IMR-90 (cell line): ENCODE measurements around the gene TAF3. TPM values are rescaled to one million over a fixed set of nuclear protein-coding genes. Genes with fewer than 3 reads are reported as not detected.
A peak's percentile ranks its signal among the peaks of the same experiment; 100 is the strongest.

Experiments
- ATAC-seq: fragments of 200-7000 bp; cut with Tn5 transposase; 2 replicates; pipeline ENCODE4 v1.9.1; 2020; ENCODE audit warnings: low read depth, mild to moderate bottlenecking, moderate library complexity
- BruUV-seq: library from RNA; stranded (reverse); fragments of 400-500 nt; replicated peaks from 2 replicates; lab custom pipeline; 2021; lab: Mats Ljungman, UMichigan
- CTCF ChIA-PET: fragments of 300-600 bp; formaldehyde crosslinking; extraction: SDS; loops from one replicate; lab custom pipeline; 2021; ENCODE audit warnings: antibody characterized with exemption; lab: Yijun Ruan, JAX
- POLR2A ChIA-PET: fragments of 300-600 bp; sonication (Branson Sonifier 250); formaldehyde crosslinking; loops from one replicate; lab custom pipeline; 2022; ENCODE audit warnings: antibody characterized with exemption; ENCODE audit not compliant: unreplicated experiment; lab: Charles Lee
- DNase-seq: peaks from one replicate; pipeline ENCODE4 v3.0.0; 2013
- H2AFZ ChIP-seq: replicated peaks from 2 replicates; pipeline ENCODE3; 2013; ENCODE audit warnings: low read length, mild to moderate bottlenecking; ENCODE audit not compliant: poor library complexity
- H2AK5ac ChIP-seq: 2 replicates; pipeline ENCODE4 v1.6.1; 2013; ENCODE audit warnings: low read depth, low read length, inconsistent platforms
- H2AK9ac ChIP-seq: replicated peaks from 2 replicates; pipeline ENCODE3; 2013; ENCODE audit warnings: mild to moderate bottlenecking, low read depth, low read length, moderate library complexity; ENCODE audit not compliant: poor library complexity
- H2BK120ac ChIP-seq: 2 replicates; pipeline ENCODE4 v1.6.1; 2013; ENCODE audit warnings: low read depth, low read length, inconsistent platforms
- H2BK15ac ChIP-seq: 3 replicates; pipeline ENCODE4 v1.6.1; 2013; ENCODE audit warnings: low read depth, low read length, inconsistent platforms
- H2BK20ac ChIP-seq: 2 replicates; pipeline ENCODE4 v1.6.1; 2013; ENCODE audit warnings: low read depth, mild to moderate bottlenecking, inconsistent platforms, low read length, moderate library complexity
- H2BK5ac ChIP-seq: 2 replicates; pipeline ENCODE4 v1.6.1; 2013; ENCODE audit warnings: mild to moderate bottlenecking, low read depth, low read length, inconsistent platforms; ENCODE audit not compliant: poor library complexity, severe bottlenecking
- H3K14ac ChIP-seq: replicated peaks from 2 replicates; pipeline ENCODE4 v1.6.1; 2013; ENCODE audit warnings: low read depth, low read length, inconsistent platforms
- H3K18ac ChIP-seq: 2 replicates; pipeline ENCODE4 v1.6.1; 2013; ENCODE audit warnings: low read depth, low read length, control low read depth
- H3K23ac ChIP-seq: 2 replicates; pipeline ENCODE4 v1.6.1; 2013; ENCODE audit warnings: low read depth, low read length, inconsistent platforms
- H3K27ac ChIP-seq: 2 replicates; pipeline ENCODE4 v1.5.1; 2013; ENCODE audit warnings: mild to moderate bottlenecking, control low read depth, low read length; ENCODE audit not compliant: insufficient read depth
- H3K27me3 ChIP-seq: 2 replicates; pipeline ENCODE4 v1.6.1; 2013; ENCODE audit warnings: low read length; ENCODE audit not compliant: control insufficient read depth, insufficient read depth
- H3K36me3 ChIP-seq: 2 replicates; pipeline ENCODE4 v1.6.1; 2013; ENCODE audit warnings: low read length, mixed read lengths; ENCODE audit not compliant: control insufficient read depth, insufficient read depth
- H3K4ac ChIP-seq: 2 replicates; pipeline ENCODE4 v1.6.1; 2013; ENCODE audit warnings: low read depth, low read length, inconsistent platforms
- H3K4me1 ChIP-seq: 2 replicates; pipeline ENCODE4 v1.6.1; 2013; ENCODE audit warnings: low read length, mixed read lengths; ENCODE audit not compliant: control insufficient read depth, insufficient read depth
- H3K4me2 ChIP-seq: 2 replicates; pipeline ENCODE4 v1.6.1; 2013; ENCODE audit warnings: low read depth, mild to moderate bottlenecking, control low read depth, low read length, moderate library complexity
- H3K4me3 ChIP-seq: 2 replicates; pipeline ENCODE4 v1.5.1; 2013; ENCODE audit warnings: low read depth, mild to moderate bottlenecking, control low read depth, low read length, moderate library complexity; ENCODE audit not compliant: insufficient read depth
- H3K56ac ChIP-seq: 2 replicates; pipeline ENCODE4 v1.6.1; 2013; ENCODE audit warnings: low read length, inconsistent platforms; ENCODE audit not compliant: insufficient read depth; ENCODE audit errors: extremely low read depth
- H3K79me1 ChIP-seq, 2 experiments: 2 replicates each; pipeline ENCODE4 v1.6.1; 2013; ENCODE audit warnings: low read length in 2 of 2, inconsistent platforms in 1 of 2, low read depth in 1 of 2
- H3K9ac ChIP-seq: 2 replicates; pipeline ENCODE4 v1.6.1; 2013; ENCODE audit warnings: low read depth, low read length, control low read depth
- H3K9me1 ChIP-seq: 2 replicates; pipeline ENCODE4 v1.6.1; 2013; ENCODE audit warnings: low read length, inconsistent platforms; ENCODE audit not compliant: insufficient read depth
- H3K9me3 ChIP-seq: 2 replicates; pipeline ENCODE4 v1.6.1; 2013; ENCODE audit warnings: low read length; ENCODE audit not compliant: control insufficient read depth, insufficient read depth
- H4K20me1 ChIP-seq: 2 replicates; pipeline ENCODE4 v1.6.1; 2013; ENCODE audit warnings: low read length, inconsistent platforms; ENCODE audit not compliant: insufficient read depth
- H4K5ac ChIP-seq: 2 replicates; pipeline ENCODE4 v1.6.1; 2013; ENCODE audit warnings: mild to moderate bottlenecking, low read depth, low read length, control low read depth
- H4K8ac ChIP-seq, 2 experiments: 2 replicates each; pipeline ENCODE4 v1.6.1; 2013; ENCODE audit warnings: low read depth in 2 of 2, low read length in 2 of 2, control low read depth in 1 of 2, inconsistent platforms in 1 of 2
- H4K91ac ChIP-seq: 2 replicates; pipeline ENCODE4 v1.6.1; 2013; ENCODE audit warnings: low read depth, low read length, inconsistent platforms; ENCODE audit not compliant: insufficient read depth
- CEBPB ChIP-seq: IDR thresholded peaks from 2 replicates; pipeline ENCODE4 v1.6.1; 2012; ENCODE audit warnings: low read depth, low read length, improper control_type of control experiment
- RAD21 ChIP-seq: IDR thresholded peaks from 2 replicates; pipeline ENCODE4 v1.6.1; 2012; ENCODE audit warnings: low read length, improper control_type of control experiment
- SMC3 ChIP-seq: fragments of 150-350 bp; IDR thresholded peaks from 2 replicates; pipeline ENCODE4 v1.6.1; 2016; ENCODE audit warnings: low read depth, mild to moderate bottlenecking, antibody characterized with exemption, low read length, moderate library complexity
- USF2 ChIP-seq: fragments of 150-350 bp; IDR thresholded peaks from 2 replicates; pipeline ENCODE4 v1.6.1; 2017; ENCODE audit warnings: mild to moderate bottlenecking, antibody characterized with exemption, low read length, low read depth
- WGBS, 2 experiments: methylation state at CpG; one replicate each; pipeline versions ENCODE4 v1.1.5 to v1.1.7; 2013; ENCODE audit warnings: missing lambda C conversion rate in 2 of 2; ENCODE audit not compliant: insufficient read length in 1 of 2; ENCODE audit errors: extremely low coverage in 2 of 2; 5-methylcytosine and 5-hydroxymethylcytosine counted together
- dilution Hi-C: fragments of 300-500 bp; cut with HindIII; formaldehyde crosslinking; loops from one replicate; pipeline ENCODE4 v1.14.3; 2018; ENCODE audit warnings: low sequenced_read_pairs; ENCODE audit not compliant: unreplicated experiment
- in situ Hi-C: fragments of 300-500 bp; cut with MboI; formaldehyde crosslinking; loops from 3 replicates; pipeline ENCODE4 v1.14.3; 2019; ENCODE audit warnings: low sequenced_read_pairs, inconsistent platforms, mixed read lengths
- intact Hi-C: fragments of 100-400 bp; cut with micrococcal nuclease; formaldehyde crosslinking; loops from 2 replicates; pipeline ENCODE4 v1.10.0; 2022
- polyA plus RNA-seq, 3 experiments: library from polyadenylated mRNA; depleted of rRNA; stranded (reverse); fragments of >200 nt; gene quantifications; 2 replicates each; pipeline ENCODE4 v1.2.3, GENCODE V29; 2012; ENCODE audit warnings: low replicate concordance in 1 of 3
- total RNA-seq: library from RNA; depleted of rRNA; stranded (reverse); fragments of >200 nt; gene quantifications from 2 replicates; pipeline ENCODE4 v1.2.3, GENCODE V29; 2012

TAF3 gene
- total and polyA plus RNA-seq, 2 of the 4 experiments (the other 2 are of a cell fraction) = 1.4 to 2.3 TPM

- H3K36me3 ChIP-seq = no peaks in the 10 kb centered on the region
- H3K18ac ChIP-seq = peak overlapping the region; percentile 65
- H4K5ac ChIP-seq = peak overlapping the region; percentile 47
- in situ Hi-C loops = no loop called here
- peak overlapping the region; percentile 82; the same call in 2 of the 3 replicates for H2BK15ac ChIP-seq
- peak overlapping the region; percentile 78 for H3K4ac ChIP-seq
- dilution Hi-C loops = no loop called here
- H3K9me3 ChIP-seq = no peaks in the 10 kb centered on the region; the same call in 1 of the 2 replicates
- no peak overlapping the region for H3K56ac ChIP-seq
- no peak overlapping the region for H3K9ac ChIP-seq
- peak overlapping the region; percentile 72 for H3K14ac ChIP-seq
- H2AK9ac ChIP-seq = peak overlapping the region; percentile 29
- H4K91ac ChIP-seq = peak overlapping the region; percentile 87
- peaks cover 18% of the 10 kb centered on the region for H3K4me1 ChIP-seq
- peak overlapping the region; percentile 70; the same call in 1 of the 2 replicates for H3K4me2 ChIP-seq
- H3K4me3 ChIP-seq = no peak overlapping the region
- peaks cover 12% of the 10 kb centered on the region for H3K9me1 ChIP-seq
- peak overlapping the region; percentile 90 for H2BK120ac ChIP-seq
- DNase-seq (peak; percentile 80), ATAC-seq (peak; percentile 74)
- peak overlapping the region; percentile 74 for H2AK5ac ChIP-seq
- no peaks in the 10 kb centered on the region for H4K20me1 ChIP-seq
- H3K27me3 ChIP-seq = no peaks in the 10 kb centered on the region
- ChIA-PET POLR2A (no interaction called here), CTCF (no interaction called here)
- no peak for TF ChIP-seq RAD21
- peak; percentile 81 for TF ChIP-seq USF2
- peak; percentile 15; the same call in 1 of the 2 replicates for TF ChIP-seq CEBPB
- TF ChIP-seq SMC3 = no peak
- no TSS peak for BruUV-seq
- peaks cover 16 to 51% of the 10 kb centered on the region in 2 experiments for H3K79me1 ChIP-seq
- H2AFZ ChIP-seq = peak overlapping the region; percentile 68
- peak overlapping the region; percentile 34 for H3K23ac ChIP-seq
- H2BK20ac ChIP-seq = peak overlapping the region; percentile 85
- peak overlapping the region; percentile 95 for H2BK5ac ChIP-seq
- intact Hi-C loops = no loop called here
- H3K27ac ChIP-seq = peak overlapping the region; percentile 87
- no CpG with 5 or more reads among the region's 9 CpGs for WGBS, 2 experiments
- peak overlapping the region; percentile 55 to 65; a peak in 3 of 4 replicates for H4K8ac ChIP-seq
Measured at GRCh38 chr10:7950981-7951847, 132.9 kb downstream of the TAF3 start.
